GF-D8 (cell line): ENCODE measurements around the gene TSN.
"Not testable (repeated sequence)": the region's sequence is repeated elsewhere in the genome, so short reads cannot be mapped to it uniquely, and the experiment has no call there.

Experiments used
- DNase-seq: peaks from one replicate; lab custom pipeline; 2025; lab: John Stamatoyannopoulos, UW

Gene TSN

DNA sequence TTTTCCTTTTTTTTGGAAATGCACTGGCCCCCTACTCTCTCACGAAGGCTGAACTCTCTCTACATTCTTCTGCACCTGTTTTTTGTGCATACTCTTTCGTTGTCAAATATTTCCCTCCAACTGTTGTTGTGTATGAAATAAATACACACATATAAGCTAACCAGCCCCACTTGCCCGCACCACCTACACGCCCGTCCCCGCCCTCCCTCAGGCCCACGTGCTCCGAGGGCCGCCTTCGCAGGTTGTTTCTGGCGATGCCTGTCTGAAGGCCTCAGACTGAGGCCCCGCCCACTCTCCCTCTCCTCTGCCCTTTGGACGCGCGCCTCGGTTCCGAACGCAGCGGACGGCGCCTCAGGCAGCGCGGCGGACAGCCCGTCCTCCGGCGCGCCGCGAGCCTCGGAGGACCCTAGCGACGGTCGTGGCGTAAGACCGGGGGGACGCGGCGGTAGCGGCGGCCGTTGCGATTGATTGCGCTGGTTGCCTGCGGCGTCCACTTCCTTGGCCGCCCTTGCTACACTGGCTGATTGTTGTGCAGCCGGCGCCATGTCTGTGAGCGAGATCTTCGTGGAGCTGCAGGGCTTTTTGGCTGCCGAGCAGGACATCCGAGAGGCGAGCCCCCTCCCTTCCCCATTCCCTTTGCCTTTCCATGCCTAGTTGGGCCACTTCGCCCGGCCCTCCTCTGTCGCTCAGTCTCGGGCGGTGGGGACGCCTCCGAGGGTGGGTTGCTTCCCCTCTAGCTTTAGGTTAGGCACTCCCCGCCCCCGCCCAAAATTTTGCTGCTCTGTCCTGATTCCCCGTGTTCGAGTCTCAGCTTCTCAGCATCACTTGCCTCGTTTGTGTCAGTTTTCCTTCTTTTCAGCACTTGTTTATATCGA is at the start of gene TSN:
TSS of gene TSN (plus strand) at position 415 of the 875 bp plus-strand sequence. CDS start at position 544, 129 bp downstream.
- peak; percentile 93 for DNase-seq

DNA sequence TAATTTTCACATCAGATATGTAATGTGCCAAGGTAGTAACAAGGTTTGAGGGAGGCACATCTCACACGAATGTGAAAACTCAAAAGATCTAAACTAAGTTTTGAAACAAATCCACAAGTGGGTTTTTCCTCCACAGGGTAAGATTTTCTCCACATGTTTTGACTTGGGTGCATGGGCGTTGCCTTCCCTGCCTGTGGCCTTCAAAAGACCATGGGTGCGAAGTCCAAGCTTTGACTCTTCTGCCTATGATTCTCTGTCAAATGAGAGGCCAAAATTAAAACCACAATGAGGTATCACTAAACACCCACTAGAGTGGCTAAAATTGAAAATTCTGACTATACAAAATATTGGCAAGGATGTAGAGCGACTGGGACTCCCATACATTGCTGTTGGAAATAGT is 49.5 kb upstream of the TSN start:
- DNase-seq = no peak

DNA sequence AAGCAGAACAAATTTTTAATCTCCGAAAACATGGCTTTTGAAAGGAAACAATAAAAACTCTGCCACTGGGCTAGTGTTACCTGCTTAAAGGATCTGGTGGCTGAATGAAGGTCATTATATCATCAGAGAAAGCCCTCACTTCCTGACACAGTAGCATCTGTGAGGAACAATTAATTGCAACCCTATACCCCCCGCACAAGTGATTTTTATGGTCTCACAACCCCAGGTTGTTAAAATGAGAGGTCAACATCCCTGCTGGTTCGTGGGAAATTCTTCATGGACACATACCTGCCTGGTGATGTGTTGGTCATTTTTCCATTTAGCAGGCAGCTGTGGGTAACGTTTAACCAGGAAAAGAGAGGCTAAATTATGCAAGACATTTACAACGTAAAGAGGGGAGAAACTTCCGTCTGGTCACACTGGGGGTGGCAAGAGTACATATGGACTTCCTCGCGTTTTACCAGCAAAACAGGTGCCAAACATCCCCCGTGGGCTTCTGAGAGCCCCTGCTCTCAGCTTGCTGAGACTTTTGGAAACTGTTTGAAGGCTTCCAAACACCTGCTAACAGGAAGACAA is 48.0 kb upstream of the TSN start:
- peak; percentile 42 for DNase-seq

DNA sequence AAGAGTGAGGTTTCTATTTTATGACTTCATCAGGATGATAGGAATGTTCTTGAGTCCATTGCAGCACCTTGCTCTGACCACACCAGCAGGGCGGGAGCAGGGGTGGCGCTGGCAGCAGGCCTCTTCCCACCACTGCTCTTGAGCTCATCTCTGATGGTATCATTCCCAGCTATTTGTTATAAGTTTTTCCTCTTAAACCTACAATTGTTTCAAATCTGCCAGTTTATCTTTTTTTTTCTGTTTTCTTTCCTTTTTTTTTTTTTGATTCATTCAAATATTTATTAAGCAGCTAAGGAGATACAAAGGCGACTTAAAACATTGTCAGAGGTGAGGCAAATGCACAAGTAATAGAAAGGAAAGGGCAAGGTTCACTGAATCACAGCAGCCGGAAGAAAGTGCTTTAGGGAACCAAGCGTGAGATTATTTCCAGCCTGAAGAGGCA is 47.5 kb upstream of the TSN start:
- peak; percentile 42 for DNase-seq

DNA sequence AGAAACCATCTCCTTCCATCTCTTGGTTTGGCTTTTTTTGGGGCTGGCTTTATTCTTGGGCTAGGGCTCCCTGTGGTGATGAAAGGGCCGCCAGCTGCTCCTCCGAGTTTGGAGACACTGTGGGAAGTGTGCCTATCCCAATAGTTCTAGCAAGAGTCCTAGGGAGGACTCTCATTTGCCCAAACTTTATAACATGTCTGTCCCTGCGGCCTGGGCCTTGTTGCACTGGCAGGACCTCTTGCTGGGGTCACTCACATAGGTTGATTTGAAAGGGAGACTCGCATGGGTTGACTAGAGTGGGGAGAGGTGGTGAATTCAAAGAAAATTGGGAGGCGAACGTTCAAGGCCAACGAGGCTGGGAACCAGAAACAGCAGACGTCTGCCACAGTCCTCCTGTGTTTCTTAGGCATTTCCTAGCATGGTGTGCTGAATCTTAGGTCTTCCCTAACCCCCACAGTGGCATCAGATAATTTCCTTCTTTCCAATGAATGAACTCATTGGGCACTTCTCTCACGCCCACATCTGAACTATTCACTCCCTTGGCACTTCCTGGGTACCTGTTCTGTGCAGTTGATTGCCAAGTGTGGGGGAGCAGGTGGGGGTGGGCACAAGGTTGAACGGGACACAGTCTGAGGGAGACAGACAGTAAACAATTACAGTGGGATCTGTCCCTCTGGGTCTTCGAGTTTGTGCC is 45.5 kb upstream of the TSN start:
- DNase-seq = no peak

DNA sequence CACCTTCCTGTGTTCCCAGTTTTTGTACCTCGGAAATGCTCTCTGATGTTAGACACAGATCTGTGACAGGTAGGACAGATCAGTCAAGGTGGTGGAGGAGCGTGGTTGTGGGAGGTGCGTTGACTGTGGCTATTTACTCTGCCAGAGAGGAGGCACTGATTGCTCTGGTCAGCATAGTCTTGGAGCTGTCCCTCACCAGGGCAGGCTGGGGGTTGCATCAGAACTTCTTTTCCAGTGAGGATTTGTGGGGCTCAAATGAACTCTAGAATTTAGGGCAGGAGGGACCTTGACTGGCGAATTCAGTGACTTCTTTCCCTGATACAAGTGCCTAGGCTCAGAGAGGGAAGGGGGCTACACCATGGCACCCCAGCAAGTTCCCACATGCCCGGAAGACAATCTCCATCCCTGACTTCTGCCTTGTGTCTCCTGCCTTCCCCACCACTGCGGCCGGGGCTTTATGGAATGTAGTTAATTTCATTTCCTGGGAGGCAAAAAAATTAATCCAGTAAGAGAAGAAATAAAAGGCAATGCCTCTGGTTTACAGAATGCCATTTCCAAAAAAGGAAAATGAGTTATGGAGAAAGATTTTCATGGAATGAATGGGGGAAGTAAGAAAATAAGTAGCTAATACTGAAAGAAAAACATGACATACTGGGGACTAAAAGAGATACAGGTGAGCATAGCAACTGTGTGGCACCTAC is 44.8 kb upstream of the TSN start:
- no peak for DNase-seq

DNA sequence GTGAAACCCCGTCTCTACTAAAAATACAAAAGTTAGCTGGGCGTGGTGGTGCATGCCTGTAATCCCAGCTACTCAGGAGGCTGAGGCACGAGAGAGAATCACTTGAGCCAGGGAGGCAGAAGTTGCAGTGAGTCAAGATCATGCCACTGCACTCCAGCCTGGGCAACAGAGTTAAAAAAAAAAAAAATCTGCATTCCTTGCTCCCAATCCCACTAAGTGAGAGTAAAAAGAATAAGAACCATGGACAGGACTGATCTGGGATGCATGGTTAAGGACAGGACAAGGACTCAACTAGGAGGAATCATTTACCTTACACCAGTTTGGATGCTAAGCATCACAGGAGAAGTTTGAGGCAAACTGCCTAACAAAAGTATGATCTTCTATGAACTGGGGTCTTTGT is 44.0 kb upstream of the TSN start:
- DNase-seq = not testable (repeated sequence)

DNA sequence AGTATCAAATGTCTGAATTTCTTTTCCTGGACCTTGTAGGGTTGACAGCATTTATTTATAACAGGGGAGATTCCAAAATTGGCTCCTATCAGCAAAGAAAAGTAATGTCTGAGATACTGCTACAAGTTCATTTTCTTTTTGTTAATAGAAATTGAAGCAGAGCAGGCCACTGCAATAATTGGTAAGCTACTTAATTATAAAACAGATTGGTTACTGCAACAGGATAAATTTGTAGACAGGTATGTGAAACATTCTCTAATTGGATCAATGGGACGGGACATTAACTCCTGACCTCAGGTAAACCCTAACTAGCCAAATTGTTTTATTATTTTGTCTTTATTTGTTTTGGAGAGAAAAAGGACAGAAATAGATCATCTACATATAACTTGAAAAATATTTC is 39.3 kb upstream of the TSN start:
- no peak for DNase-seq

DNA sequence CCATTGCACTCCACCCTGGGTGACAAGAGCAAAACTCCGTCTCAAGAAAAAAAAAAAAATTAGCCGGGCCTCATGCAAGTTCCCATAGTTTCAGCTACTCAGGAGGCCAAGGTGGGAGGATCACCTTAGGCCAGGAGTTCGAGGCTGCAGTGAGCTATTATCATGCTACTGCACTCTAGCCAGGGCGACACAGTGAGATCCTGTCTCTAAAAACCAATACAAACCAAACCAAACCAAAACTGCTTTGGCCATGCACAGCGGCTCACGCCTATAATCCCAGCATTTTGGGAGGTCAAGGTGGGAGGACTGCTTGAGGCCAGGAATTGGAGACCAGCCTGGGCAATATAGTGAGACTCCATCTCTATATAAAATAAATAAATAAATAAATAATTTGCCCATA is 37.9 kb upstream of the TSN start:
- DNase-seq = no peak

DNA sequence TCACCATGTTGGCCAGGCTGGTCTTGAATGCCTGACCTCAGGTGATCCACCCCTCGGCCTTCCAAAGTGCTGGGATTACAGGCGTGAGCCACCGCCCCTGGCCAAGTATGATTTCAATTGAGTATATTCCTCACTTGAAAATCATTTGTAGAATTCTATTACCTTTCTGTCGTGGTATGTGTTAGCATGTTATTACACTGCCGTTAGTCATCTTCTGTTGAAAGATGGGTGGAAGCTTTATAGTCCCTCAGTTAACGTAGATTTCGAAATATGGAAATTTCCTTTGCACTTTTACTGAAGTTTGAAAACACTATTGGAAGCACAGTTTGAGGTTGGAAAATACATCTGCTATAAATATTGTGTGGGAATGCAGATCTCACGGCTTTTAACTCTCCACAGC is 33.5 kb upstream of the TSN start:
- no peak for DNase-seq

DNA sequence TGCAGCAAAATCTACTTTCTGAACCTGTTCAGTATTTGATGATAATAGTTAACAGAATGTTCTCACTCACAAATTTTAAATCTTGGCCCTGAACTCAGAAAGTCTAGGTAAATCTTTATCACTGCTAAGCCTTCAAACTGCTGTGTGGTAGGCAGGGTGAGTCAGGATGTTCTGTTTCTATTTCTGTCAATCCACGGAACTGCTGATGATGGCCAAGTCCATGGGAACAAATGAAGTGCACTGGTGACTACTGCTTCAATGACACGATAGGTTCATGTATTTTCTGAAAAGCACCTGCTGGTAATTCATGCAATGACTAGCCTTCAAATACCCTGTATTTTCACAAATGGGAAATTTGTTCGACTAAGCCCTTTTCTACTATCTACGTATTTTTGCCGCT is 33.0 kb upstream of the TSN start:
- DNase-seq = no peak

DNA sequence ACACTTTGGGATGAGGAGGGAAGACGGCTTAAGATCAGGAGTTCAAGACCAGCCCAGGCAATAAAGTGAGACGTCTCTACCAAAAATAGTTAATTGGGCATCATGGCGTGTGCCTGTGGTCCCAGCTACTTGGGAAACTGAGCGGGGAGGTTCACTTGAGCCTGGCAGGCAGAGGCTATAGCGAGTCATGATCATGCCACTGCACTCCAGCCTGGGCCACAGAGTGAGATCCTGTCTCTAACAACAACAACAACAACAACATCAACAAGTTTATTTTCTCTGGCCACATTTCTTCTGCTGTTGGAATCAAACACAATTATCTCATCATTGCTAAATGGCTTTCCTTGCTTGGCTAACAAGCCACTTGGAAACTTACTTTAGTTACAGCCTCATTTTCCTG is 32.1 kb upstream of the TSN start:
- no peak for DNase-seq

DNA sequence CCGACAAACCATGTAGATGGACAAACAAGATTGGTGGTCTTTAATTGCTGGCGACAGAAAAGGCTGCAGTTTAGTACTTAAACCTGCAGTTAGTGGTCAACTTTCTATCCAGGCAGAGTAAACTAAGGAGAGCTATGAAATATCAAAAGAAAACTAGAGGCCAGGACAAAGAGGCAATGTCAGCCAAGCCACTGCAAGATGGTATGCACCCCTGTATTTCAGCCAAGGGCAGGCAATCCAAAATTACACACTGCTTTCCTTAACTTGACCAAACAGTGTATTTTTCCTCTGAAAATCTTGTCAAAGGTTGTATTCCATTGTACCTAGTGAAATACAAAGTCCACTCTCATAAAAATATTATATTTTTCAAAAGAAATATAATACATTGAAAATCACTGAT is 28.1 kb upstream of the TSN start:
- DNase-seq = no peak

DNA sequence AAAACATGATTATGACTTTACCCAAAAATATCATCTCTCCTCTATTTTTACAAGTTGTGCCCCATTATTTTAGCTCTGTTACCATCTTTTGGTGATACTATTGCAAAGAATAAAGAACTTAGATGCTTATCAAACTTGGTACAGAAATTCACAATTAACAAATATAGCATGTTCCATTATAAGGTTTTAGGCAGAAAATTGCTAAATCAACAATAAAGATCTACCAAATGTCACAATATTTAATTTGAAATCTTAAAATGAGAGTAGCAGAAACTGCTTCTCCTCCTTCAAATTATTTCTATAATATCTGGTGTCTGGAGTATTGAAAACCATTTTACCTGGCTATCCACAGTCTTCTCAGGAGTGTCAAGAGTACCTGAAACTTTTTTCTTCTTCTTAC is 27.5 kb upstream of the TSN start:
- DNase-seq = no peak

DNA sequence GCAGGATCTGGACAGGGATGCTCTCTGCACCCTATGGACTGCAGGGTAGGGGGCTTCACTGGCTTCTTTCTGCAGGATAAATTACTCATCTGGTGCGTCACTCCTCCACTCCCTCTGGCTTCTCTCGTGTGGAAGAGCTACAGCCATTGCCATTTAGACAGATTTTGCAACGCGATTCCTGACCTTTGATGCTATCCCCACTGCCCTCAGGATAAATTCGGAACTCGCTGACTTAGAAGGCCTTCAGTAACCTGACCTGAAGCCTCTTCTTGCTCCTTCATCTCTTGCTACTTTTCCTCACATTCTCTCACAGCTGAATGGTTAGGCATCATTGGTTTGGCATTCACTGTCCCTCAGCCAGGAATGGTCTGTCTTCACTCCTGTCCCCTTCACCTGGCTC is 24.1 kb upstream of the TSN start:
- no peak for DNase-seq

DNA sequence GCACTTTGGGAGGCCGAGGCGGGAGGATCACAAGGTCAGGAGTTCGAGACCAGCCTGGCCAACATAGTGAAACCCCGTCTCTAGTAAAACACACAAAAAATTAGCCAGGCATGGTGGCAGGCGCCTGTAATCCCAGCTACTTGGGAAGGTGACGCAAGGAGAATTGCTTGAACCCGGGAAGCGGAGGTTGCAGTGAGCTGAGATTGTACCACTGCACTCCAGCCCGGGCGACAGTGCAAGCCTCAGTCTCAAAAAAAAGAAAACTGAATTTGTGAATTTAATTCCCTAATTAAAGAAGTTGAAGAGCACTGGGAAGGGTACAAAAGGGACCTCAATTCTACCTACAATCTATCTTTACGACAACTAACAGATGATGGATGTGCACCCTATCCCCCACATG is 20.9 kb upstream of the TSN start:
- not testable (repeated sequence) for DNase-seq

DNA sequence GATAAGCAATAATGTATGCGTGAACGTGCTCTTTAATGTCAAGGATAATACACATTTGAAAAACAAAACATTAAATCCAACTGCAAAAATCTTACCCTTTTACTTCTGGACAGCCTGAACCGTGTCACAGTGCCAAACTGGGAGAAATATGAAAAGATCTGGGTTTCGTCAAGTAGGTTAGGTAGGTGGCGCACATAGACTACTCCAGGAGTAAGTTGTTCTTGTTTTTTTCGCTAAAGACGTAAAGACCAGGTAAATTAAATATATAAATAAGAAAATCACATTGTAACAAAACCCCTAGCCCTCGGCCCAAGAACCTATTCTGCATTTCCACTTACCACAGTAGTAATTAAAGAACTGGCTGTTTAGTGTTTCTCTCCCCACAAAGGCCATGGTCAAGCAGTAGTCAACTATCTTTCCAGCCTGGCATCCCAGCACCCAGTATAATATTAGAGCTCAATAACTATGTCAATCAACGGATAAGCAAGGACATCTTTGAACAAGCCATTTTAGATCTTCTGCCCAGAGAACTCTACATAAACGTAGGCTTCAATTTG is 19.9 kb upstream of the TSN start:
- no peak for DNase-seq

DNA sequence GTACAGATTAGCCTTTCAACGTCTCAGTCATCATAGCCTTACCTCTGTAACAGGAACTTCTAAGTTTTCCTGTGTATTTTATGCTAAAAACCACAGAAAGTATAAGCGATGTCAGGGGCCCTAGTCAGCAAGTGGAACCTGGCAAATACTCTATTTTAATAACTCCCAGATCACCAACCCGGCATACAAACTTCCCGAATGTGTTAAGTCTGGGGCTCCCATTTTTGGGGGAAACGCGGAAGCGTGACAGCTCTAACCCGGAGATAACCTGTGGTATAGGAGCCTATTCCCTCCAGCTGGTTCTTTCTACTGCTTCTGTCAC is 19.4 kb upstream of the TSN start:
- no peak for DNase-seq

DNA sequence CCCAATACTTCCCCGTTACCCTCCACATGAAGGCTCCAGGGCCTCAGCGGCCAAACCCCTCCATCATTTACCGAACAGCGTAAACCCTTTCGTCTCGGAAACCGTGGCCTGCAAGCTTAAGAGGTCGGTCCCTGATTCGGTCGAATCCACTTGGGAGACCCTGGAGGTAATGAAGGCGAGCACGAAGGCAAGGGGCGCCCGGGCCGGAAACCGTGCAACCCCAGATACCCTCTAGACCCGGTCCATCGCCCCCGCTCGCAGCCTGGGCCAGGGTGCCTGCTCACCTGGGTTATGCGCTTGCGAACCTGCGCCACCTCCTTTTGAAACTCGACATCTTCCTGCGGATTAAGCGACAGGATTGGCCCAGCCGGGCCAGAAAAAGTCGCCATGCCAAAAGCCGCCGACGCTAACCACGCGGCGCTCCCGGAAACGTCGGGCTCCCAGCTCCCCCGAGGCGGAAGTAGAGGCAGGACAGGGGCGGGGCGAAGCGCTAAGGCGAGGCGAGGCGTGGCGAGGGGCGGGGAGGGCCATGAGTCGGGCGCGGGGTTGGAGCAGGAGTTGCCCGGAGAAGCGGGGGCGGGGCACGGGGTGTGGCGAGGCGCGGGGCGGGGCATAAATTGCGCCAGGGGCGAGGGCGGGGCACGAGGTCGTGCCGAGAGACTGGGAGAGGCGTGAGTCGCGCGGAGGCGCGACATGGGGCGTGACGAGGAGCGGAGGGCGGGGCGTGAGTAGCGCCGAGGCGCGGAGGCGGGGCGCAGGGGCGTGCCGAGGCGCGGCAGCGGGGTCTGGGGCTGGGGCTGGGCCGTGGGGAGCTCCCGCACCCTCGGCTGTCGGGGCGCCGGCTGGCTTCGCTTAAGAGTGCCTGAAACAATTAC is 18.8 kb upstream of the TSN start, which contains the start of gene NIFK:
TSS of gene NIFK (minus strand) at position 414 of the 875 bp plus-strand sequence. CDS start at position 389, 25 bp downstream.
- peak; percentile 87 for DNase-seq

DNA sequence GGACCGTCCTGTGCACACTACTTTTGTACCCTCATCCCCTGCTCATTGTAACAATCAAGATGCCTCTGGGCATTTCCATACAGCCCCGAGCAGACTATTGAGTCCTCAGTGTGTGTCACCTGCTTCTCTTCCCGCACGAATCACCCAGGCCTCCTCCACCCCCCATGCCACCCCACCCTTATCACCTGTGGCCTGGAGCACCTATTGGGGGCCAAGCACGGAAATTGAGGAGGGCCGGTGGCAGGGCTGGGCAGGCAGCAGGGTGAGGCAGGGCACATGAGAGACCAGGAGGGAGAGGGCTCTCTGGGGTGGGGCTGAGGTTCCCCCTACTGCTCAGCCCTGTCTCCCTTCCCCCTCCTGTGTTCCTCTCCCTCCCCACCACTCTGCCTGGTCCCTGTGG is 14.5 kb upstream of the TSN start:
- no peak for DNase-seq

DNA sequence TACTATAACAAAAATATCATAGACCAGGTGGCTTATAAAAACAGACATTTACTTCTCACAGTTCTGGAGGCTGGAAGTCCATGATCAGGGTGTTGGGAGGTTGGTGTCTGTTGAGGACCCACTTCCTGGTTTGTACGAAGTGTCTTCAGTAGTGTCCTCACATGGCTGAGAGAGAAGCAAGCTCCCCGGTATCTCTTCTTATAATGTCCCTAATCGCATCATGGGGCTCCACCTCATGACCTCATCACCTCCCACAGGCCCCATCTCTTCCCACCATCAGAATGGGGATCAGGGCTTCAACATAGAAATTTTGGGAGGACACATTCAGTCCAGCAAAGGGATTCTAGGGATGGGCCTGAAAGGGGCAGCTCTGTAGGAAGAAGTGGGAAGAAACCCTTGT is 14.0 kb upstream of the TSN start:
- no peak for DNase-seq
